Caki2 (cell line): ENCODE data around the gene ITSN1. TPM values are rescaled to one million over a fixed set of nuclear protein-coding genes. Genes with fewer than 3 reads are reported as not detected.
"Not testable (repeated sequence)": the region's sequence is repeated elsewhere in the genome, so short reads cannot be mapped to it uniquely, and the experiment has no call there.

Source experiments
- DNase-seq: peaks from one replicate; pipeline ENCODE4 v3.0.0-alpha.2; 2015; ENCODE audit warnings: low read depth
- in situ Hi-C: cut with HindIII; loops from 2 replicates; pipeline ENCODE4 v1.10.0; 2016; ENCODE audit warnings: low sequenced_read_pairs, low pct_unique_long_range_greater_than_20kb, mixed read lengths
- total RNA-seq: library from RNA; depleted of rRNA; stranded (reverse); fragments of >200 nt; shearing (Covaris generic); gene quantifications from 2 replicates; pipeline ENCODE4 v1.2.3, GENCODE V29; 2014; ENCODE audit warnings: low replicate concordance

Gene ITSN1
- total RNA-seq, 1 experiment from 2014 or later = 36.1 TPM

DNA sequence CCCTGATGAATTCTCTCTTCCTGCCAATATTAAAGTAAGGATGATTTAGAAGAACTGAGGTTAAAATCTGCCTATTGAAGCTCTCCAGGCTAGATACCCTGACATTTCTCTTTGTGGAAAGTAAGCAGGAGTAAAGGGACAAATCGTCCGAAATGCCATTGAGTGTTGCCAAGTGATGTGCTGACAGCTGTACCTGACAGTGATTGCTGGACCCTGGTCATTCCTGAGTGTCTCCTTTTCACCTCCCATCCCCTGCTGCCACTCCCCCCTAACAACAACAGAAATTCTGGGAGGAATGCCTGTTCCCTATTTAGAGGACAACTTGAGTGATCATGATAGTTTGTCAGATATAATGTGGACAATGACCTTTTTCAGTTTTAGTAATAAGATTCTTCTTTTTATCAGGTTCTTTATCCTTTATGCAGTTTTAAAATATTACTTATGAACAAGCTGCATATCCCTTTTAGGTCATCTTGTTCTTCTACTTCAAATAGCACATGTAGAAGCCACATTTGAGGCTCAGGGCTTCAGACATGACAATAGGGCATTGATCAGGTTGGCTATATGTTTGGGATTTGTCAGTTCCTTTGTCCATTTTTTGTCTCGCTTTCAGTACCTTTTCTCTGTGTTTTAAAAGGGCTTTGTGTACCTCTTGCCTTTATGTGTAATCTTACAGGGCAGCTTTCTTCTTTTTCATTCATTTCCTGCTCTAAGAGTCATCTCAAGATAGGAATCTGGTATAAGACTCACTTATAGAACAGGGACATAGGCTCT lies 56.0 kb downstream of the ITSN1 start:
- no peak for DNase-seq
- in situ Hi-C loops = no loop called here

DNA sequence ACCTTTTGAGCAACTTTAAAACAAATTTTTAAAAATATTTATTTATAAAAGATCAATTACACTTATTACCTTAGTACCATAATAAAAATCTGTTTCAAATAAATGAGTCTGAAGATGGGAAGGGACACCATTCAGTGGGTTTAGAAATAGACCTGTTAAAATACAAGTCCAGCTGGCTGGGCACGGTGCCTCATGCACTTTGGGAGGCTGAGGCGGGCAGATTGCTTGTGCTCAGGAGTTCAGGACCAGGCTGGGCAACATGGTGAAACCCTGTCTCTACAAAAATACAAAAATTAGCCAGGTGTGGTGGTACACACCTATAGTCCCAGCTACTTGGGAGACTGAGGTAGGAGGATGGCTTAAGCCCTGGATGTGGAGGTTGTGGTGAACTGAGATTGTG lies 57.0 kb downstream of the ITSN1 start:
- no peak for DNase-seq
- in situ Hi-C loops = no loop called here

- no peak for DNase-seq
- in situ Hi-C loops = no loop called here
Observed at GRCh38 chr21:33700491-33700890, 58.2 kb downstream of the ITSN1 start.

DNA sequence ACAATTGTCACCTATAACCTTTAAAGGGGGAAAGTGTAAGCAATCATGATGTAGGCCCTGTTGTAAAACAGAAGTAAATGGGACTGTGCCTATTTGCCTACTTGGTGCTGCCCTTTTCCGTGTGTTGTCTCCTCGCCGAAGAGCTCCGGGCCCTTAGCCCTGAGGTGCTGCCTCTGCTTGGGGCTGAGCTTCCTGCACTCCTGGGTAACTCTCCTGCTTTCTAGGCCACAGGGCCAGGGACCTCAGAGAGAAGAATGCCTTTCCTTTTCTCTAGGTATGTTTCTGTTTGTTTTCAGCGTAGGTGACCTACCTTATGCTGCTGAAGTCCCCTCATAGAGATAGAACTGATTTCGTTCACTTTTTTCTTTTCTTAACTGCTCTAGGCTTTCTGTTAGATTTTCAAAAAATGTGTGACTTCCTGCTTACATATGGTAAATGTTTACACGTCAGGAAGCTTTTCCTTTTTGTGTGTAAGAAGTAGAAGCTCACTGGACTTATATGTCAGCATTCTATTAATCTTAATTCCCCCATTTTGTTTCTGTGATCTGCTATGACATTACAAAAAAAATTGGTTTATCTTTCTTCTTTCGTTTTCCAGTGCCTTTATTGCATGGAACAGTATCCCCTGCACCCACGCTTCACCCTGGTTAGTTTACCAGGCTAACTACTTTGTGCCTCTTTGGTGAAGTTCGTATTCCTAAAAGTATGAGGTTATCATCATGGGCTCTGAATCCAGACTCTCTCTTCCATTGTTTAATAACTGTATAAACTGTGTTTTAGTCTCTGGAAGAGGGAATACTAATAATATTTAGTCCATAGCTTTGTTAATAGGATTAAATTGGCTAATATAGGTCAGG lies 61.7 kb downstream of the ITSN1 start:
- DNase-seq = no peak
- in situ Hi-C loops = no loop called here

DNA sequence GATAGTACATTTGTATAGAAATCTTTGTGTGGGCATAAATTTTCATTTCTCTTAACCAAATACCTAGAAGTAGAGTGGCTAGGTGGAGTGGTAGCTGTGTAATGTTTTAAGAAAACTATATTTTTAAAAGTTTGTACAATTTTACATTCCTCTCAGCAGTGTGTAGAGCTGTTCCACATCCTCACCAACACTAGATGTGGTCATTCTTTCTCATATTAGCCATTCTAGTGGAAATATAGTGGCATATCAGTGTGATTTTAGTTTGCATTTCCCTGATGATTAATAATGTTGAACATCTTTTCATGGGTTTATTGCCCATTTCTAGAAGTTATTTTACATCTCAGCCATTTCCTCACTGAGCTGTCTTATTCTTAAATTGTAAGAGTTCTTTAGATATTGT lies 65.5 kb downstream of the ITSN1 start:
- in situ Hi-C loops = no loop called here
- no peak for DNase-seq

- no peak for DNase-seq
- in situ Hi-C loops = no loop called here
Observed at GRCh38 chr21:33708874-33709273, 66.6 kb downstream of the ITSN1 start.

DNA sequence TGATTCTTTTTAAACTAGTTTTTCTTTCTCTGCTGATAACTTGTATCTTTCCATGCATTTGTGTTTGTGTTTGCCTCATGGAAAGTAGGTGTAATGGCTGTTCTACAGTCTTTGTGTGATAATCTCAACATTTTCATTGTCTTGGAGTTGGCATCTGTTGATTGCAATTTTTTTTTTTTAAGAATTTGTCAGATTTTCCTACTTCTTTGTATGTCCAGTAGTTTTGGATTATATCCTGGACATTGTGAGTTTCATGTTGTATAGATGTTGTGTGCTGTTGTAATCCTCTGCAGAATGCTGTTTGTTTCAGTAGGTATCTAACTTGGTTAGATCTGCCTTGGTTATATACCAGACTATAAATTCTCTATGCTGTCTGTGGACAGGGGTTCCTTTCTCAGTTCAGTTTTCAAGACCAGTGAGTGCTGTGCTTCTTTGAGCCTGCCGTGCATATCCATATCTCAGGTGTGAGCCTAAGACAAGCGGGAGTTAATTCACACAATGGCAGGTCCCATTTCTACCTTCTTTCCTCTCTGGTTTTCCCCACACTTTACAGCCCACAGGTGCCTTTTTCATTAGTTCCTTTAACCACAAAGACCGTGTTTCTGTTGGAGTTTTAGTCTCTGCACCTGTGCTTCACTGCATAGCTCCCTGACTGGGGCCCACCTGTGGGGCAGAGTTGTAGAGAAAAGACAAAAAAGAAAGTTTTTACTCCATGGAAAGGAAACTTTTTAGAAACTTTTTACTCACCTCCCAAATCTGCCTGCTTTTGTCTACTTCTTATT lies 69.9 kb downstream of the ITSN1 start:
- no peak for DNase-seq
- in situ Hi-C loops = no loop called here

DNA sequence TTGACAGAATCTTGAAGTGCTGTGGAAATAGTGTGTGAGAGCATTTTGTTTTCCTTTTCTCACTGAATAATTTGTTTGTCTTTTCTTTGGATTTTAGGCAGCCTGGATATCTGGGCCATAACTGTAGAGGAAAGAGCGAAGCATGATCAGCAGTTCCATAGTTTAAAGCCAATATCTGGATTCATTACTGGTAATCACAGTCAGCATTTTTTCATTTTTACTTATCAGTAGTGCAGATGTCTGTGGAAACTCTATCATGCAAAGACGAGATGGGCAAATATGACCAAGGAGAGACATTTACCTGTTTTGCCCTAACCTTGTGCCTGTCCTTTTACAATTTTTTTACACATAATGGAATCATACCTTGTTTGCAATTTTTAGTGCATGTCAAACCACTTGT lies 78.8 kb downstream of the ITSN1 start:
- in situ Hi-C loops = no loop called here
- DNase-seq = no peak

- in situ Hi-C loops, DNase-seq: not testable (repeated sequence)
Observed at GRCh38 chr21:33729139-33729538, 86.8 kb downstream of the ITSN1 start.

GRCh38 chr21:33729641-33730040 lies 87.3 kb downstream of the ITSN1 start:
- no peak for DNase-seq
- in situ Hi-C loops = no loop called here

- in situ Hi-C loops = no loop called here
- no peak for DNase-seq
Observed at GRCh38 chr21:33731447-33731846, 89.1 kb downstream of the ITSN1 start.

GRCh38 chr21:33732038-33732437 lies 89.7 kb downstream of the ITSN1 start:
- in situ Hi-C loops = no loop called here
- no peak for DNase-seq

DNA sequence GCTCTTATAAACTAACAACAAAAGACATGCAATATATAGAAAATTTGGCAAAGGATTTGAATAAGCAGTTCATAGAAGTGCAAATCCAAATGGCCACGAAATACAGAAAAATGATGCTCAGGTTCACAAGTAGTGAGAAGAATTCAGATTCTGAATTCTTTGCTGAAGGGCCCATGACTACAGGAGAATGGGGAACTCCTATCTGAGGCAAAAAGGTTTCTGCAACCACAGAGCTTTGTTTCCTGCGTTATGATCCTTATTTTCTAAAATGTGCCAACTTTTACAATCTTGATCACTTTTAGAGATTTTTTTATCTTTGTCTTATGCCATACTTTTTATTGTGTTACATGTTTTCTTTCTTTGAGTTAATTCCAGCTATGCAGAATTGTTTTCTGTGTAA lies 91.3 kb downstream of the ITSN1 start:
- no peak for DNase-seq
- in situ Hi-C loops = no loop called here

GRCh38 chr21:33734291-33734690 lies 92.0 kb downstream of the ITSN1 start:
- no peak for DNase-seq
- in situ Hi-C loops = no loop called here

DNA sequence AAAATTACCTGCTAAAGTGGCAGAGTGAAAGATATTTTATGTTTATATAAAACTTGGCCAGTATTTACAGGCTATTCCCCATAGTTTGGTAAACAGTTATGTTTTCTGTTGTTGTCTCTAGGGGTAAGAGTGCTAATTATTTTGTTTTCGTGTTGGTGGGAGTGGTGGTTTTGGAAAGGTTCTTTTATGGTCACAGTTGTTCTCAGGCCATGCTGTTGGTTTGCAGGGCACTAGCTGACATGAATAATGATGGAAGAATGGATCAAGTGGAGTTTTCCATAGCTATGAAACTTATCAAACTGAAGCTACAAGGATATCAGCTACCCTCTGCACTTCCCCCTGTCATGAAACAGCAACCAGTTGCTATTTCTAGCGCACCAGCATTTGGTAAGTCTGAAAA lies 92.5 kb downstream of the ITSN1 start:
- in situ Hi-C loops = no loop called here

DNA sequence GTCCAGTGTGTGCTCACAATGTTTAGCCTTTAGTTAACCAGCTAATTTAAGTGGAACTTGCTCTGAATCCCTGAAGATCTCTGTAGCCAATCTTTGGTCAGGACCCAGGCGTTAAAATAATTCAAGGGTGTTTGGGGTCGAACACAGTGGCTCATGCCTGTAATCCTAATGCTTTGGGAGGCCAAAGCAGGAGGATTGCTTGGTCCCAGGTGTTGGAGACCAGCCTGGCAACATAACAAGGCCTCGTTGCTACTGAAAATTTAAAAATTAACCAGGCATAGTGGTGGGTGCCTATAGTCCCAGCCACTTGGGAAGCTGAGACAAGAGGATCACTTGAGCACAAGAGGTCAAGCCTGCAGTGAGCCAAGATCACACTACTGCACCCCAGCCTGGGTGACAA lies 94.3 kb downstream of the ITSN1 start:
- no peak for DNase-seq

More for the DNA sequence above, 92.5 kb downstream of the ITSN1 start:
- DNase-seq = no peak

GRCh38 chr21:33739701-33740100 lies 97.4 kb downstream of the ITSN1 start:
- DNase-seq = no peak
- in situ Hi-C loops = no loop called here

More for the DNA sequence above, 94.3 kb downstream of the ITSN1 start:
- in situ Hi-C loops = no loop called here

DNA sequence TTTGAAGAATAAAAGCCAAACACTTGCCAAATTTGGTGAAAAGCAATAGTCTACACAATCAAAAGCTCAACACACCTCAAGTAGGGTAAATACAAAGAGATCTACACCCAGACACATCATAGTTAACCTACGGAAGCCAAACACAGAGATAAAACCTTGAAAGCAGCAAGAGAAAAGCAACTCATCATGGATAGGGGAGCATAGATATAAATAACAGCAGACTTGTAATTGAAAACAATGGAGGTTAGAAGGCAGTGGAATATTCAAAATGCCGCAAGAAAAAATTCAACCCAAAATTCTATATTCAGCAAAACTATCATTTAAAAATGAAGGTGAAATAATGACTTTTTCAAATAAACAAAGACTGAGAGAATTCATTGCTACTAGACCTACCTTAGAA lies 105.1 kb downstream of the ITSN1 start:
- in situ Hi-C loops = no loop called here
- no peak for DNase-seq

- in situ Hi-C loops = no loop called here
- no peak for DNase-seq
Observed at GRCh38 chr21:33748903-33749302, 106.6 kb downstream of the ITSN1 start.
